Thyroid gland (tissue), 4 donors: Measurements from ENCODE around the gene TSPO. TPM values are rescaled to one million over a fixed set of nuclear protein-coding genes. Genes with fewer than 3 reads are reported as not detected.

ENCODE experiments used
- DNase-seq, 2 donors: peaks; one replicate each; pipeline ENCODE4 v3.0.0-alpha.2; 2019
- H3K27ac ChIP-seq, 3 donors: fragments of 200-600 bp; sonication (generic); 1 replicate in 2 of 3; 2 replicates in 1 of 3; pipeline ENCODE4 v1.5.1; 2016 to 2019; ENCODE audit warnings: mild to moderate bottlenecking in 1 of 3, moderate library complexity in 1 of 3
- H3K27me3 ChIP-seq: fragments of 200-600 bp; sonication (generic); one replicate; pipeline ENCODE4 v1.5.1; 2019
- H3K36me3 ChIP-seq, 2 donors: fragments of 200-600 bp; sonication (generic); one replicate each; pipeline ENCODE4 v1.5.1; 2016 to 2019
- H3K4me1 ChIP-seq, 2 donors: fragments of 200-600 bp; sonication (generic); one replicate each; pipeline ENCODE4 v1.5.1; 2017 to 2019
- H3K4me3 ChIP-seq, 3 donors: fragments of 200-600 bp; sonication (generic); replicated peaks in 1 of 3; 1 replicate in 2 of 3; 2 replicates in 1 of 3; pipeline ENCODE4 v1.5.1; 2016; ENCODE audit warnings: mild to moderate bottlenecking in 1 of 3
- H3K9me3 ChIP-seq: fragments of 200-600 bp; sonication (generic); one replicate; pipeline ENCODE4 v1.5.1; 2017
- CTCF ChIP-seq, 6 experiments: fragments of 200-600 bp in 3 of 6; fragments of 450-650 bp in 3 of 6; sonication (generic) in 3 of 6; IDR thresholded peaks; one replicate each; pipeline ENCODE4 v1.5.1; 2016 to 2019; ENCODE audit warnings: antibody characterized with exemption in 6 of 6, mild to moderate bottlenecking in 2 of 6, inconsistent platforms in 1 of 6, moderate library complexity in 1 of 6
- POLR2A ChIP-seq, 2 donors: fragments of 450-650 bp; IDR thresholded peaks; one replicate each; pipeline ENCODE4 v1.6.1; 2017; ENCODE audit warnings: antibody characterized with exemption in 2 of 2, mild to moderate bottlenecking in 2 of 2, moderate library complexity in 1 of 2
- WGBS, 2 donors: methylation state at CpG; one replicate each; pipeline ENCODE4 v1.1.5; 2017; 5-methylcytosine and 5-hydroxymethylcytosine counted together
- intact Hi-C: fragments of 100-400 bp; cut with DNase I; formaldehyde crosslinking; loops from one replicate; pipeline ENCODE4 v1.15.1; 2023
- total RNA-seq, 4 donors: library from RNA; depleted of rRNA; stranded (reverse); fragments of >200 nt; gene quantifications; one replicate each; pipeline ENCODE4 v1.2.3, GENCODE V29; 2016

Gene TSPO
- total RNA-seq, 4 donors from 2014 or later = 87.4 to 234 (median 170) TPM

- intact Hi-C loops = no loop called here
- 80 to 97% methylated on average over 5 to 6 of the region's 17 CpGs for WGBS, 2 donors
- H3K36me3 ChIP-seq = peaks cover 3 to 4% of the 10 kb centered on the region in 2 donors
- no peak for DNase-seq
- no peaks in the 10 kb centered on the region for H3K27me3 ChIP-seq
- no peaks in the 10 kb centered on the region for H3K4me1 ChIP-seq
- H3K9me3 ChIP-seq = no peaks in the 10 kb centered on the region
- TF ChIP-seq CTCF (IDR thresholded peaks at IDR 0.05) (no peak), POLR2A (IDR thresholded peaks at IDR 0.05) (no peak)
- no peak overlapping the region for H3K27ac ChIP-seq
- H3K4me3 ChIP-seq = no peak overlapping the region
Measured at GRCh38 chr22:43127166-43127908, 24.0 kb upstream of the TSPO start.

GRCh38 chr22:43128116-43128515, 23.2 kb upstream of the TSPO start:
- Histone ChIP-seq H3K9me3 (no peaks in the 10 kb centered on the region), H3K27ac (no peak overlapping the region), H3K4me1 (no peaks in the 10 kb centered on the region), H3K27me3 (no peaks in the 10 kb centered on the region), H3K36me3 (peaks cover 7 to 11% of the 10 kb centered on the region in 2 donors), H3K4me3 (no peak overlapping the region)
- intact Hi-C loops = no loop called here
- WGBS, 2 donors = 74 to 88% methylated on average over 3 to 13 of the region's 13 CpGs
- DNase-seq = no peak
- no peak for TF ChIP-seq POLR2A (IDR thresholded peaks at IDR 0.05)
- TF ChIP-seq CTCF (IDR thresholded peaks at IDR 0.05) = no peak

GRCh38 chr22:43128928-43129424, 22.4 kb upstream of the TSPO start:
- TF ChIP-seq POLR2A (IDR thresholded peaks at IDR 0.05) (no peak), CTCF (IDR thresholded peaks at IDR 0.05) (no peak)
- intact Hi-C loops = no loop called here
- Histone ChIP-seq H3K9me3 (no peaks in the 10 kb centered on the region), H3K27me3 (no peaks in the 10 kb centered on the region), H3K36me3 (peaks cover 8 to 13% of the 10 kb centered on the region in 2 donors), H3K4me1 (no peaks in the 10 kb centered on the region), H3K27ac (no peak overlapping the region), H3K4me3 (no peak overlapping the region)
- 54 to 72% methylated on average over 19 to 20 of the region's 20 CpGs for WGBS, 2 donors
- DNase-seq = no peak

GRCh38 chr22:43129426-43130425, 21.6 kb upstream of the TSPO start:
- no peaks in the 10 kb centered on the region for H3K4me1 ChIP-seq
- no peaks in the 10 kb centered on the region for H3K9me3 ChIP-seq
- DNase-seq = no peak
- no peaks in the 10 kb centered on the region for H3K27me3 ChIP-seq
- H3K4me3 ChIP-seq = no peak overlapping the region
- TF ChIP-seq POLR2A (IDR thresholded peaks at IDR 0.05) (no peak), CTCF (IDR thresholded peaks at IDR 0.05) (no peak)
- no peak overlapping the region for H3K27ac ChIP-seq
- WGBS, 2 donors = 69% methylated on average over 13 to 16 of the region's 16 CpGs
- intact Hi-C loops = no loop called here
- peaks cover 8 to 19% of the 10 kb centered on the region in 2 donors for H3K36me3 ChIP-seq
